Right kidney (tissue), 1 donor: ENCODE measurements around the gene PER1.
"Not testable (repeated sequence)": the region's sequence is repeated elsewhere in the genome, so short reads cannot be mapped to it uniquely, and the experiment has no call there.

Experiments
- DNase-seq: peaks from one replicate; pipeline ENCODE4 v3.0.0-alpha.2; 2016

Gene PER1

DNA sequence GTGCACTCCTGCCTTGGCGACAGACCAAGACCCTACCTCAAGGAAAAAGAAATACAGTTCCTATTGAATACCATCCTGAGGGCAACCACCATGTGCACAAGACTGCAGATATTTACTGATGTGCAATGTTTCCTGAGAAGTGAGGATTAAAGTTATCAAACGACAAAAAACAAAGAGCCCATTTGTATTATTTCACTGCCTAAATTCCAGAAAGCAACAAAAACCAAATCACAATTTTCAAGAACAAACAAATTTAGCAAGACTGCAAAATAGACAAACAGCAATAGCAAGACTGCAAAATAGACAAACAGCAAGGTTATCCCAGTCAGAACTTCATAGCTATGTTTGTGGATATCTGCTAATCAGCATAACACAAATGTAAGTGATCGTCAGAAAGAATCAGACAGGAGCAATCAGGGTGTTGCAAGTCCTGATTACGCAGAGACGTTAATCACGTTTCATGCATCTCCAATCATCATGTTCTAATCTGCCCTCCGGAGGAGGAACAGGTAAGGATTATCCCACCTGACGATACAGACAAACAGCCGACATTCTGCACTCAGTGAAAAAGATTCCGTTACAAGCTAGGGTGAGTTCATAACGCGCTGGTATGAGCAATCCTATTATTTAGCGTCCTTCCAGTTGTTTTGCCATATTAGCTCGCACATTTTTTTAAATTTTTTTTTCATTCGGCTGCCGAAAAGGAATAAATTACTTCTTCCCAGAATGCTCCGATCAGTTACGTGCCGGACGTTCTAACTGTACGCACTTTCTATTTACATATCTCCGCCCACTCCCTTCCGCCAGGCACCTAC lies 21.1 kb upstream of the PER1 start:
- DNase-seq: peak; percentile 96

DNA sequence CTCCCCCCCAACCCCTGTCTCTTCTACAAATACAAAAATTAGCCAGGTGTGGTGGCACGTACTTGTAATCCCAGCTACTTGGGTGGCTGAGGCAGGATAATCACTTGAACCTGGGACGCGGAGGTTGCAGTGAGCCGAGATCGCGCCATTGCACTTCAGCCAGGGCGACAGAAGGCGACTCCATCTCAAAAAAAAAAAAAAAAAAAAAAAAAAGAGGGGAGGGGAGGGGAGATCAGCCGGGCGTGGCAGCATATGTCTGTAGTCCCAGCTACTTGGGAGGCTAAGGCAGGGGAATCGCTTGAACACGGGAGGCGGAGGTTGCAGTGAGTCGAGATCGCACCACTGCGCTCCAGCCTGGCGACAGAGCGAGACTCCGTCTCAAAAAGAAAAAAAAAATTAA lies 18.0 kb upstream of the PER1 start:
- DNase-seq: not testable (repeated sequence)

DNA sequence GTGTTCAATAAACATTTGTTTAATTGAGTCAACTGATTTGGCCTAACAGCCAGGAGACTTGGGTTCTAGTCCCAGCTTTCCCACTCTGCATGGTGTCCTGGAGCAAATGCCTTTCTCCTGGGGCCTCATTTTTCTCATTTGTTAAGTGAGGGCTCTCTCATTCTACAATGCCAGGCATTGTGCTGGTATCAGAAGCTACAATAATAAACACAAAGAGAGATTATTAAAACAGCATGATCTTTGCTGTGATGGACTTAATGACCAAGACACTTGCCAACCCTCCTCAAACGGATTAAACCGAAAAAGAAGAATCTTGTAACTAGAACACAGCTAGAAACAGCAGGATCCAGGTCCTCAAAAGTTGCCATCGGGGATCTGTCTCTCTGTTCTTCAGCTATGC lies 15.3 kb upstream of the PER1 start:
- no peak for DNase-seq

DNA sequence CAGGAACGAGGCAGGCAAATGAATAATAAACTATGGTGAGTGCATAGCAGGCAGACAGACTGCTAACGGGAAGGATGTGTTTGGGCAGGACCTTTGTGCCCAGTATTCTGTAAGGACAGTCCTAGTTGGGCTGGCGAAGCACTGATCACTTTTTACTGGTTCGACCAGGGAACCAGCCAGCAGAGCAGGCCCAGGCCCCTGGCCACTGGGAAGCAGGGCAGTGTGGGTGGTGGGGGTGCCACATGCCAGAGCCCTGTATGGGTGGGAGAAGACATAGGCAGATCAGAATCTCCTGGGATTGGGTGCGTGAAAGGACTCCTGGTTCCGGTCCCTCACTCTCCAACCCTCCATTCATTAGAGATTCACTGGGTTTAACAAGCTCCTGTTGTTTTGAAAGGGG lies 14.5 kb upstream of the PER1 start:
- no peak for DNase-seq

DNA sequence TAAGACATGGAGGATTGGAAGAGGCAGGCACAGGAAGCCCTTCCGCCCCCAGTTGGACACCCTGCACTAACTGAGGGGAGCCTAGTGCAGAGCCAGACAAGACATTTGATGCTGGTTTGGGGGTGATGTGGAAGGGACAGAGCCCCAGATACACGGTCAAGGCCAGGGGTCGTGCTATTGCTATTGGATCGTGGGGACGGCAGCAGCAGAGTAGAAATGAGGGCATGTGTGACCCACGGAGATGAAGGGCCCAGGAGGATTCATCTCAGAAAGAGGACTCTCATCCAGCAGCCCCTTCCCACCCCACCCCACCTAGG lies 12.6 kb upstream of the PER1 start:
- no peak for DNase-seq

DNA sequence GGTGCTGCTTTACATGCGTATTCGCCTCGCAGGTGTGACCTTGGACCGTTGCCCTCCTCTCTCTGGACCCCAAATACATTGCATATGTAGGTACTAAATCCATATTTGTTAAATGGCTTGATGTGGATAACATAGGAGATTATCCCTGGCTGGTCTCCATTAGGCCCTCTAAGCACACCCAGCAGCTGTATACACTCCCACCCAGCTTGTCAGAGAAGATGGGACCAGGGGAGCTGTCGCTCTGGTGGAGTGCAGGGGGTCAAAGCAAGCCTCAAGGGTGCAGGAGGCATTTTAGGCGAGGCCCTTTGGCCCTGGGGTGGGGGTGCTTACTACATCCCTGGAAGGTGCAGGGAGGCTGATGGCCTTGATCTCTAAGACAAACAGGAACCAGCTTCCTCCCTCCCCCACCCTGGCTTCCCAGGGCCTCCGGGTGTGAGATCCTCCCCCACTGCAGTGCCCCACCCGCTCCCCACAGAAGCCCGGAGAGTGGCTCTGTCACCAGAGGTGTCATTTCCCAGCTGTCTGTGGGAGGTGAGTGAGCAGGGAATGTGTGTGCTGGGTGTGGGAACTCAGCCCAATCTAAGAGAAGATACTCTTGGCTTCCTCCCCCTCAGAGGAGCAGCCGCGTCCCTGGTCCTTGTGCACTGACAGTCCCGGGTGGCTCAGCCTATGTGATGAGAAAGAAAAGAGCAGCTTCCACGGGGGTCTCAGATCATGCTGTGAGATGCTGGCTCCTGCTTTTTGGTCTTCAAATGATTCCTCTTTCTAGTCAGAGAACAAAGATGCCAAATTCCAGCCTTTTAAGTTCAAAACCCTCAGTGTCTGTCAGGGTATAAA lies 12.0 kb upstream of the PER1 start:
- DNase-seq: peak; percentile 77

DNA sequence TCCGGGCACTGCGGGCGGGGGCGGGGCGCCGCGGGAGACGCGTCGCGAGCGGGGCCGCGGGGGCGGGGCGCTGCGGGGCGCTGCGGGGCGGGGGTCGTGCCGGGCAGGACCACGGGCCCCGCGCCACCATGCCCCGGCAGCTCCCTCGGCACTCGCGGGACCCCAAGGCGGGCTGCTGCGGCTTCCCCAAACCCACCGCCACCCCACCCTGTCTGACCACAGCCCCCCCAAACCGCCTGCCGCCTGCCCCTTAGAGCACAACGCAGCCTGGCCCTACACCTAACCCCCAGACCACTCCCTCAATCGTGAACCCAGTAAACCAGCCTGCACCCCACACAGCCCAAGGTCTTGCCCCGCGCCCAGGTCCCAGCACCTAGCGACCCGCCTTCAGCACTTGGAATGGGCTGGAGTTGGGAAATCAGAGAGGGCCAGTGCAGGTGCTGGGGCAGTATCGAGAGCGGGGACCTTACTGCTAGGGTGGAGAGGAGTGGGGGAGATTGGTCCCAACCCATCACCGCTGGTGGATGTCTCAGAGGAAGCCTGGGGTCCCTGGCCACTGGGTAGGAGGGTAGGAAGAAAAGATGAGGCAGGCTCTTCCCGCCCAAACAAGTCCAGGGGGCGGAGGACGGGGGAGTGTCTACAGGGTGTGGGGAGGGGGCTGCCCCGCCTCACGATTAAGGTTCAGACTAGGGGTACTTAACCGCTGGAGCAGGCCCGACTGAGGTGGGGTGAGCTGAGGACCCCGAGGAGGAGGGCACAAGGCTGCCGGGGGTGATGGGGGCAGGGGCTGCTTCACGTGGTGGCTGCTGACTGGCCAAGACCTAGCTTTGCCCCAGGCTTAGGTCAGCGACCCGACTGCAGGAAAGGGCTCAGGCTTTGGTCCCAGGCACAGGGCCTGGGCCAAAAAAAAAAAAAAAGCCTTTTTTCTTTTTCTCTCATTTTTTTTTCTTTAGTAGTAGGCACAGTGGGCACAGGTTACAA lies 11.1 kb upstream of the PER1 start:
- peak; percentile 74 for DNase-seq

DNA sequence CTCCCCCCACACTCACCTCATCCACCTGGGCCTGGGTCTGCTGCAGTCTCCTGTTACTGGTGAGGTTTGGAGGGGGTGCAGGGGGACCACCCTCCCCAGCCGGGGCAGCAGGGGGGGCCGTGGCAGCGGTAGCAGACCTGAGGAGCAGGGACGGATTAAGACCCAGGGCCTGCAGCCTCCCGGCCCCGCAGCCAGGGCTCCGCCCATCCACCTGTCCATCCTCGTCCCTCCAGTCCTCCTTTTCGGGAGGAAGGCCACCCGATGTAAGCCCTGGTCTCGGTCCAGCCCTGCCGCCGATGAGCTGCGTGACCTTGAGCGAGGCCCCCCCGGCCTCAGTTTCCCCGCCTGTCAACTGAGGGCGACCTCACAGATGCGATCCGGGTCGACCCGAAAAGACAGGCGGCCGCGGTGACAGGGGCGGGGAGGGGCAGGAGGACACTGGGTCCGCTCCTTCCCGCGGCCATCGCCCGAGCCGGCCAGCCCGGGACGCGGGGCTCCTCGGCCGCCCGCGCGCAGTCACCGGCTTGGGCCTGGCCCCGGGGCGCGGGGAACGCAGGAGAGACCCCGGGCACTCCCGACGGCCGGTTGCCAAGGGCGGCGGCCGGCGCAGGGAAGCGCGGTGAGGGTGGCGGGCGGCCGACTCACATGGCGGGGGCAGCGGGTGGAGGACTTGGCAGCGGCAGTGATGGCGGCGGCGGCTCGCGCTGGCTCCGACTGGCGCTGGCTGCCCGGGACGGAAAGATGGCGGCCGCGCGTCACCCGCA lies 10.2 kb upstream of the PER1 start, which contains the start of gene VAMP2:
VAMP2 (minus strand) TSS at position 716 of the 764 bp plus-strand sequence; CDS start at position 647, 69 bp downstream.
- peak; percentile 75 for DNase-seq

DNA sequence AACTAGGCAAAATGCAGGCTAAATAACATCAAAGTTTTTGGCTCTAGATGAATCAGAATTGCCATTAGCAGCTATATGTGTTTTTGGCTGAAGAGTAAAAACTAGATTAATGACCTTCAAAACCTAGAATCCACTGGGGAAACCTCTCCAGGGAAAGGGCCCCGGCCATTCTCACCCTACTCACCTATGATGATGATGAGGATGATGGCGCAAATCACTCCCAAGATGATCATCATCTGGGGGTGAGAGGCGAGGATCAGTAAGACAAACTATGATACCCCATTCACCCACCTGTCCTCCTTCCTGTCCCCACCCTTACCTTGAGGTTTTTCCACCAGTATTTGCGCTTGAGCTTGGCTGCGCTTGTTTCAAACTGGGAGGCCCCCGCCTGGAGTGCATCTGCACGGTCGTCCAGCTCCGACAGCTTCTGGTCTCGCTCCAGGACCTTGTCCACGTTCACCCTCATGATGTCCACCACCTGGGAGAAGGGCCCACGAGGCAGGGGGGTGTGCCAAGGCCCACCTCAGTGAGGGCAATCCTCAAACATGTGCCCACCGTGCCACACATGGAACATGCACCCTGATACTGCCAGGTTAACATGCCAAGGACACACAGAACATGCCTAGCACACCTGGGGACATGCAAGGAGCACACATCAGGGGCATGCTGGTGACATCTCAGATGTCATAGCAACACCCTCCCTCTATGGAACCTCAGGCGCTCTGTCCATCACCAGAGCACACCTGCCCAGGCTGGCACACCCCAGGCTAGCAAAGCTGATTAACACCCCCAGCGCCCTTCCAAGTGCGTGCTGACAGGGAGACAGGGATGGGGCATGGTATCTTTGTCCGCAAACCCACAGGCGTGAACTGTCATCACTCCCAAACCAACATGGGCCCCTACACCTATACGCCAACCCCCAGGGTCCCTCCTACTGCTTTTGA lies 9.4 kb upstream of the PER1 start:
- DNase-seq: no peak

DNA sequence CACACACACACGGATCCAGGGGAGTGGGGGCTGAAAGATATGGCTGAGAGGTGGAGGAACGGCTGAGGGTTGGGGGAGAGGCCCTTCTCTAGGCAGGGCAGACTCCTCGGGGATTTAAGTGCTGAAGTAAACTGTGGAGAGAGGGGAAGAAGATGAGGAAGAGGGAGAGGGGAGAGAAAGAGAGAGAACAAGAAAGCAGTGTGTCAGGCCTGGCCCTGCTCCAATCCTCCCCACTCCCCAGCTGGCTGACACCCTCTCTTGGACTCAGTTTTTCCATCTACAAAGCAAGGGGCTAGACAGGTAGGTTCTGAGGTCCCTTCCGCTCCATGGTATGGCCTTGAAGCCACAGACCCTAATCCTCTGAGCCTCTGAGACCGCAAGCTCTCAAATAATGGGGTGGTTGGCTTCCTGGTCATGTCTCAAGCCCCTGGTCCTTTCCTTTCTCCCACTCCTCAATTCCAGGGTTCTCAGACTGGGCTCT lies 8.6 kb upstream of the PER1 start:
- no peak for DNase-seq

DNA sequence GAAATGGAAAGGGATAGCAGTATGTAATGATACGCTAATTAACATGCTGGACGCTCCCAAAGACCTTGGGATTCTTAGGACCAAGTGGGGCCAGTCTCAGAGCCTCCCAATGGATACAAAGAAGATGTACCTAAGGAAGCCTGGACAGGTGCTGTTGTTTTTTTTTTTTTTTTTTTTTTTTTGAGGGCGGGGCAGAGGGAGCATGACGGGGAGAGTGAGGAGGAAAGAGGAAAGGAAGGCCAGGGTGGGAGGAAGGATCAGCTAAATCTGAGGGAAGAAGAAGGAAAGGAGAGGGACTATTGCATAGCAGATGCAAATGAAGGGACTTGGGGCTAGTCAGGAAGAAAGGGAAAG lies 8.0 kb upstream of the PER1 start:
- DNase-seq: no peak

DNA sequence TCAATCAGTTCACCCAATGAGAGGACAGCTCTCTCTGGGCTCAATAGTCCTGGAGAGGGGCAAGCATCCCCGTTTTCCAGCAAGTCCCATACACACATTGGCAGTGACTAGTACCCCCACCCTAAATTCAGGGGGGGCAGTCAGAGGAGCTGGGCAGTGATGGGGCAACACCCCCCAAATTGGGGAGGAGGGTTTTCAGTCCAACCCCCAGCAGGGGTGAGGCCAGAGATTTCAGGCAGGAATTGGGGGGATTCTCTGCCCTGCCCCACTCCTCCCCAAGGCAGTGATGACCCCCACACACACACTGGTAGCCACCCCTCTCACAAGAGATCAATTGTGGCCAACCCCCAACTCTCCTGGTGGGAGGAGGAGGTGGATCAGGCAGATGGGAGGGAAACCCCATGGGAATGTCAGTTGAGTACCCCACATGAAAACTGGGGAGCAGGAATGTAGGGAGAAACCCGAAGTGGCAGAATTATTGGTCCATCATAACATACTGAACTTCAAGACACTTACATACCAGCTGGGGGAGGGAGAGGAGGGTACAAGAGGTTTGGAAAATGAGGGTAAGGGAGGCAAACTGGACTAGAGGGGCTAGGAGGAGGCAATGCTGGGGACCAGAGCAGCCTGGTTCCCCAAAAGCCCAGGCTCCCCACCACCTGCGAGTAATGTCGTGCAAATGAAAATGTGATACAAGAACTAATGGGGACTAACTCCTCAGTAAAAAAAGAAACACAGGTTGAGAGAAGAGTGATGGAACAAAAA lies 7.4 kb upstream of the PER1 start:
- DNase-seq: no peak

DNA sequence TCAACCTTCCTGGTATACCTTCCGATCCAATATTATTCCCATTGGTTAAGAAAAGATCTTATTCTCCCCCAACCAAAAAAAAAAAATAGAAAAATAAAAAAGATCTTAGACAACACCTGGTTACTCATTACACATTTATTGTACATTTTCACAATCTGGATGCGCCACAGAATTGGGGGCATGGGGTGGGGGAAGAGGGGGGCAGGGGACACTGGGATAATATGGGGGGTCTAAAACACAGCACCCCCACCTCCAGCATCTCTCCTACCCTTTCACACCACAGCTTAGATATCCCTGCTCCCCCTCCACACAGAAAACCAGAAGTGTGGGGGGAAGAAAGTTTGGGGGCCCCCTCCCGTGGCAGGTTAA lies 6.8 kb upstream of the PER1 start:
- no peak for DNase-seq

DNA sequence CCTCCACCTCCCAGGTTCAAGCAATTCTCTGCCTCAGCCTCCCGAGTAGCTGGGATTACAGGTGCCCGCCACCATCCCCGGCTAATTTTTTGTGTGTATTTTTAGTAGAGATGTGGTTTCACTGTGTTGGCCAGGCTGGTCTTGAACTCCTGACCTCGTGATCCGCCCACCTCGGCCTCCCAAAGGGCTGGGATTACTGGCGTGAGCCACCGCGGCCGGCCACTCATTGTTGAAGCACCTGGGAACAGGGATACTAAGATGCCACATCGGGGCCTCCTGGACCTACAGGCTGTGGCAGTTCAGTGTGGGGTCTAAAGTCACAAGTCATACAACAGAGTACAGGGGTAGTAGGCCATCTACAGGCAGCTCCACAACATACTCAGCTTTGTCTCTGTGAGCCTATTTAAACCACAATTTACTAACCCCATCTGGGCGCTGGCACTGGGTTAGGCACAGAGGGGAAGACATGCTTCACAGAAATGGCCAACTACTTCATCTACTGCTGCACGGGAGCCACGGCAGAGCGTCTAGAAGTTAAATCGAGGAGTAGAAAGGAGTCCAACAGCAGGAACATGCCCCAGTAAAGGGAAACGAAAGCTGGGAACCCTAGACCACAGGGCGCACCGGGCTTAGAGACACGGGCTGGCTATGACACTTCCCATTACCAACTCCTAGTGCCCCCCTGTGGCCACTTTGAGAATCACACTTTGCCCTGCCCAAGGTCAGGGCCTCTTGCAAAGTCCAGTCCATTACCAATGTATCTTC lies 6.2 kb upstream of the PER1 start:
- peak; percentile 63 for DNase-seq

DNA sequence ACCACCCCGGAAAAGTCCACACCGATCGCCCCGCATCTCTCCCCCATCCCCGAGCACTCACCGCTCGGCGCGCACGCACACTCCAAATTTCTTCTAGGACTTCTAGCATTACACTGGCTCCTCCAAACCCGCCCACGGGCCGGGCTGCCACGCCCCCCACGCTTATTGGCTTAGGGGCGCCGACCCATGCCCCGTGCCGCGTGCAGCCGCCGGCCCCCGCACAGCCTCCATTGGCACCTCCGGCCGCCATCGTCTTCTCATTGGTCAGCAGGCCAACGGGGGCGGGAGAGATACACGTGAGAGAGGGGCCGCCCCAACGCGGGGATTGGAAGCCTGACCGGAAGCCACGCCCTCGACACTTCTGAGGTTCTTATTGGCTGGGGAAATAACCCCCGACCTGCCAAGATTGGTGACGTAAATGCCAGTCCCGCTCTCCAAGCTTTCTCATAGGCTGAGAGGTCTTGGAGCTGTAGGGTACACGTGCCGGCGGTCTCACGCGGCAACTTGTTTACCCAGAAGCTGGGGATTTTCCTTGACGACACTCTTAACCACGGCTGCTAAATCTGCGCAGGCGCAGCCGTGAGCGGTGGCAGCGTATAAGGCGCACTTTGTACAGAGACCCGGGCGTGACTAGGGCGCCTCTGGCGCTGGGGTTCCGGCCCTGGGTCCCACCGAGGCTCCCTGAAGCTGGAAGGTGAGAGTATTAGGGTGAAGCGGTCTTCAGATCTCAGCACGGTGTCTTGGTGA lies 4.2 kb upstream of the PER1 start:
- DNase-seq: peak; percentile 96

DNA sequence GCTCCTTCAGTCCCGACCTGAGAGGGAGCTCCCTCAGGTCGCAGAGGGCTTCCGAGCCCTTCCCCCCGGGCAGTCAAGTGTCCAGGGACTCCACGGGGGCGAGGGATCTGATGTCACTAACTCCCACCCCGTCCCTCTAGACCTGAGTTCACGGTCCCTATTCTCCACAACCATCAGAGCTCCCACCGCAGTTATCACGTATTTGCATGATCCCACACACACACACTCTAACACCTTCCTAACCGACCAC lies 3.7 kb upstream of the PER1 start:
- no peak for DNase-seq

DNA sequence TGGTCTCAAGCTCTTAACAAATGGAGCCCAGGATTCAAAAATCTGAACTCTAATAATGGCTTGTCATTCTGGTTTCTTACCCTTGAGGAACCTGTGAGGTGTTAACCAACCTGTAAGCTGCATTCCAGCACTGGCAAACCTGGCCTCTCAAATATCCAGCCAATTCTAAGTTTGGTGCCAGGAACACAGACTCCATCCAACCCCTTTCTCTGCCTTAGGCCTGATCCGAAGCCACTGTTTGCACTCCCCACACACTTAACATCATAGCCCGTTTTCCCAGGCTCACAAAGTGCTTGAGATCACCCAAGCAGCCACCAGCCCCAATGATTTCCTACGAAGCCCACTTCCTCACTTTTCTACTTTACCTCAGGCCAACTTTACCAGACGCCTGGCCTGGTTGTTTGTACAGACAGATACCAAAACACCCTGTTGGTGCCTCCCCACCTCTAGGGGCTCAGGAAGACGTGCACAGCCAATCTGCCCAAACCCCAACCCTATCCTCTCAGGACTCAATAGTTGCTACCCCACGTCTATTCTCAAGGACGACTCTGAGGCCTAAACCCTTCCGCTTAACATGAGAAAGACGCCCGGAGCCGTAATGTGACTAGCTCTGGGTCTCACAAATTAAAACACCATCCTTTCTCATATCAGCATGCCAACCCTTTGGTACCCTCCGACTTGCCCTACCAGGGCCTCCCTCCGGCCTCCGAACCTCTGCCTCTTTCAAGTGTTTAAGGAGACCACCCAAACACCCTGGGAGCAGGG lies 3.2 kb upstream of the PER1 start:
- no peak for DNase-seq
